ENCODE measurements around the gene ZC2HC1B. TPM values are rescaled to one million over a fixed set of nuclear protein-coding genes. Genes with fewer than 3 reads are reported as not detected.
"Not testable (repeated sequence)": the region's sequence is repeated elsewhere in the genome, so short reads cannot be mapped to it uniquely, and the experiment has no call there.

The ZC2HC1B gene
- total and polyA plus RNA-seq, 2 experiments from 2014 or later: not detected

GRCh38 chr6:143857651-143858050, 6.6 kb upstream of the ZC2HC1B start:
- no peak for DNase-seq
- no peak overlapping the region for H3K4me3 ChIP-seq
- TF ChIP-seq EZH2phosphoT487 (IDR thresholded peaks at IDR 0.05; ENCODE audit: insufficient read depth, low read depth): no peak
- TF ChIP-seq EZH2 (IDR thresholded peaks at IDR 0.05; ENCODE audit: insufficient read depth, poor library complexity, severe bottlenecking): no peak
- in situ Hi-C loops (cut with MboI): no loop called here
- peaks cover 82% of the 10 kb centered on the region for H3K36me3 ChIP-seq (ENCODE audit: low read depth)
- peaks cover 48% of the 10 kb centered on the region for H3K79me2 ChIP-seq (ENCODE audit: insufficient read depth)
- no peak overlapping the region for H2AFZ ChIP-seq
- H3K4me1 ChIP-seq (ENCODE audit: insufficient read depth): no peaks in the 10 kb centered on the region
- H4K20me1 ChIP-seq (ENCODE audit: insufficient read depth): no peaks in the 10 kb centered on the region
- WGBS, 2 experiments (ENCODE audit: low coverage in 1 of 2, low lambda C conversion rate in 2 of 2, missing lambda C conversion rate in 2 of 2): 97 to 99% methylated on average over 5 of the region's 5 CpGs
- no peaks in the 10 kb centered on the region for H3K9me2 ChIP-seq (ENCODE audit: insufficient read depth)
- H3K4me2 ChIP-seq (ENCODE audit: unreplicated experiment): no peak overlapping the region
- H3K9me3 ChIP-seq (ENCODE audit: low read depth): no peaks in the 10 kb centered on the region
- no peaks in the 10 kb centered on the region for H3K27me3 ChIP-seq (replicated peaks; ENCODE audit: insufficient read depth)
- H3K27ac ChIP-seq: no peak overlapping the region
- H3F3A ChIP-seq (ENCODE audit: insufficient read depth): no peaks in the 10 kb centered on the region
- no peak overlapping the region for H3K9ac ChIP-seq

- H3K36me3 ChIP-seq (ENCODE audit: low read depth): peaks cover 82% of the 10 kb centered on the region
- in situ Hi-C loops (cut with MboI): no loop called here
- no peaks in the 10 kb centered on the region for H4K20me1 ChIP-seq (ENCODE audit: insufficient read depth)
- no peaks in the 10 kb centered on the region for H3K9me2 ChIP-seq (ENCODE audit: insufficient read depth)
- no peaks in the 10 kb centered on the region for H3K27me3 ChIP-seq (replicated peaks; ENCODE audit: insufficient read depth)
- TF ChIP-seq EZH2 (IDR thresholded peaks at IDR 0.05; ENCODE audit: insufficient read depth, poor library complexity, severe bottlenecking) (no peak), EZH2phosphoT487 (IDR thresholded peaks at IDR 0.05; ENCODE audit: insufficient read depth, low read depth) (no peak)
- WGBS, 2 experiments (ENCODE audit: low coverage in 1 of 2, low lambda C conversion rate in 2 of 2, missing lambda C conversion rate in 2 of 2): 95 to 100% methylated on average over 3 of the region's 3 CpGs
- DNase-seq: no peak
- peaks cover 24% of the 10 kb centered on the region for H3K79me2 ChIP-seq (ENCODE audit: insufficient read depth)
- no peak overlapping the region for H3K4me3 ChIP-seq
- no peak overlapping the region for H3K27ac ChIP-seq
- no peaks in the 10 kb centered on the region for H3F3A ChIP-seq (ENCODE audit: insufficient read depth)
- H2AFZ ChIP-seq: no peak overlapping the region
- no peak overlapping the region for H3K4me2 ChIP-seq (ENCODE audit: unreplicated experiment)
- no peaks in the 10 kb centered on the region for H3K9me3 ChIP-seq (ENCODE audit: low read depth)
- H3K4me1 ChIP-seq (ENCODE audit: insufficient read depth): no peaks in the 10 kb centered on the region
- H3K9ac ChIP-seq: no peak overlapping the region
Measured at GRCh38 chr6:143859891-143860660, 4.2 kb upstream of the ZC2HC1B start.

GRCh38 chr6:143863771-143864170, 503 bp upstream of the ZC2HC1B start:
- Histone ChIP-seq H3K36me3 (ENCODE audit: low read depth) (peaks cover 56% of the 10 kb centered on the region), H3K9me2 (ENCODE audit: insufficient read depth) (no peaks in the 10 kb centered on the region), H3K27me3 (replicated peaks; ENCODE audit: insufficient read depth) (no peaks in the 10 kb centered on the region), H3K4me3 (no peak overlapping the region), H3K4me1 (ENCODE audit: insufficient read depth) (no peaks in the 10 kb centered on the region), H3K79me2 (ENCODE audit: insufficient read depth) (peaks cover 10% of the 10 kb centered on the region), H3K27ac (no peak overlapping the region), H2AFZ (no peak overlapping the region), H4K20me1 (ENCODE audit: insufficient read depth) (no peaks in the 10 kb centered on the region), H3K4me2 (ENCODE audit: unreplicated experiment) (no peak overlapping the region), H3K9ac (no peak overlapping the region), H3K9me3 (ENCODE audit: low read depth) (no peaks in the 10 kb centered on the region), H3F3A (ENCODE audit: insufficient read depth) (no peaks in the 10 kb centered on the region)
- in situ Hi-C loops (cut with MboI): no loop called here
- TF ChIP-seq EZH2 (IDR thresholded peaks at IDR 0.05; ENCODE audit: insufficient read depth, poor library complexity, severe bottlenecking): no peak
- TF ChIP-seq EZH2phosphoT487 (IDR thresholded peaks at IDR 0.05; ENCODE audit: insufficient read depth, low read depth): no peak
- 56 to 63% methylated on average over 2 of the region's 2 CpGs for WGBS, 2 experiments (ENCODE audit: low coverage in 1 of 2, low lambda C conversion rate in 2 of 2, missing lambda C conversion rate in 2 of 2)
- DNase-seq: no peak

- no peak overlapping the region for H3K27ac ChIP-seq
- no peak overlapping the region for H3K4me2 ChIP-seq (ENCODE audit: unreplicated experiment)
- no peaks in the 10 kb centered on the region for H3F3A ChIP-seq (ENCODE audit: insufficient read depth)
- H3K9ac ChIP-seq: no peak overlapping the region
- H3K4me1 ChIP-seq (ENCODE audit: insufficient read depth): no peaks in the 10 kb centered on the region
- no peaks in the 10 kb centered on the region for H3K27me3 ChIP-seq (replicated peaks; ENCODE audit: insufficient read depth)
- no peak for DNase-seq
- no peaks in the 10 kb centered on the region for H4K20me1 ChIP-seq (ENCODE audit: insufficient read depth)
- no peaks in the 10 kb centered on the region for H3K9me2 ChIP-seq (ENCODE audit: insufficient read depth)
- in situ Hi-C loops (cut with MboI): no loop called here
- TF ChIP-seq EZH2phosphoT487 (IDR thresholded peaks at IDR 0.05; ENCODE audit: insufficient read depth, low read depth) (no peak), EZH2 (IDR thresholded peaks at IDR 0.05; ENCODE audit: insufficient read depth, poor library complexity, severe bottlenecking) (no peak)
- no peak overlapping the region for H2AFZ ChIP-seq
- peaks cover 23% of the 10 kb centered on the region for H3K36me3 ChIP-seq (ENCODE audit: low read depth)
- H3K79me2 ChIP-seq (ENCODE audit: insufficient read depth): no peaks in the 10 kb centered on the region
- no peak overlapping the region for H3K4me3 ChIP-seq
- no peaks in the 10 kb centered on the region for H3K9me3 ChIP-seq (ENCODE audit: low read depth)
Measured at GRCh38 chr6:143867236-143867635, 3.0 kb downstream of the ZC2HC1B start.

GRCh38 chr6:143868808-143869207, 4.5 kb downstream of the ZC2HC1B start:
- in situ Hi-C loops (cut with MboI); H3K27ac ChIP-seq; H3K9me3 ChIP-seq (ENCODE audit: low read depth); H3F3A ChIP-seq (ENCODE audit: insufficient read depth); H3K79me2 ChIP-seq (ENCODE audit: insufficient read depth); H3K9ac ChIP-seq; H3K4me1 ChIP-seq (ENCODE audit: insufficient read depth); H3K9me2 ChIP-seq (ENCODE audit: insufficient read depth); H2AFZ ChIP-seq; H3K4me2 ChIP-seq (ENCODE audit: unreplicated experiment); H4K20me1 ChIP-seq (ENCODE audit: insufficient read depth); H3K36me3 ChIP-seq (ENCODE audit: low read depth); H3K27me3 ChIP-seq (replicated peaks; ENCODE audit: insufficient read depth); H3K4me3 ChIP-seq; DNase-seq: not testable (repeated sequence)
- WGBS, 2 experiments (ENCODE audit: low coverage in 1 of 2, low lambda C conversion rate in 2 of 2, missing lambda C conversion rate in 2 of 2): 92 to 97% methylated on average over 3 of the region's 3 CpGs

- not testable (repeated sequence) for DNase-seq
Measured at GRCh38 chr6:143871202-143871730, 7.0 kb downstream of the ZC2HC1B start.

More at GRCh38 chr6:143871202-143871730, 7.0 kb downstream of the ZC2HC1B start:
- H3K4me3 ChIP-seq; H2AFZ ChIP-seq; H3K4me1 ChIP-seq (ENCODE audit: insufficient read depth); in situ Hi-C loops (cut with MboI); H3F3A ChIP-seq (ENCODE audit: insufficient read depth); H3K27me3 ChIP-seq (replicated peaks; ENCODE audit: insufficient read depth); H3K79me2 ChIP-seq (ENCODE audit: insufficient read depth); H3K9ac ChIP-seq; H3K36me3 ChIP-seq (ENCODE audit: low read depth); H3K27ac ChIP-seq; H3K4me2 ChIP-seq (ENCODE audit: unreplicated experiment); H3K9me2 ChIP-seq (ENCODE audit: insufficient read depth); H4K20me1 ChIP-seq (ENCODE audit: insufficient read depth); H3K9me3 ChIP-seq (ENCODE audit: low read depth): not testable (repeated sequence)
- WGBS, 2 experiments (ENCODE audit: low coverage in 1 of 2, low lambda C conversion rate in 2 of 2, missing lambda C conversion rate in 2 of 2): 73 to 75% methylated on average over 1 of the region's 1 CpG

All from GM23248 (cell line).